K562 (cell line): ENCODE results near the gene INSIG1. TPM values are rescaled to one million over a fixed set of nuclear protein-coding genes. Genes with fewer than 3 reads are reported as not detected.

ENCODE experiments used
- BHLHE40 ChIP-seq: IDR thresholded peaks from 2 replicates; pipeline ENCODE4 v1.6.1; 2011; ENCODE audit warnings: low read length, improper control_type of control experiment
- CTBP1 ChIP-seq: fragments of 450-650 bp; IDR thresholded peaks from 2 replicates; pipeline ENCODE4 v1.6.1; 2016; ENCODE audit warnings: borderline replicate concordance
- ELF4 ChIP-seq: fragments of 450-650 bp; formaldehyde crosslinking; IDR thresholded peaks from 2 replicates; pipeline ENCODE4 v1.4.0; 2022; ENCODE audit warnings: missing genetic modification characterization
- GABPB2 ChIP-seq: fragments of 250-450 bp; sonication (Bioruptor Pico); conservative IDR thresholded peaks from 2 replicates; pipeline ENCODE4 v1.5.1; 2021; ENCODE audit warnings: mild to moderate bottlenecking
- HMG20B ChIP-seq: fragments of 250-450 bp; sonication (Bioruptor Pico); IDR thresholded peaks from 2 replicates; pipeline ENCODE4 v1.5.0; 2021; ENCODE audit warnings: mild to moderate bottlenecking
- POLR2G ChIP-seq: fragments of 200-400 bp; formaldehyde crosslinking; IDR thresholded peaks from 2 replicates; pipeline ENCODE4 v1.6.1; 2017; ENCODE audit warnings: low read depth, mild to moderate bottlenecking, antibody characterized with exemption, low read length, moderate library complexity
- SMC3 ChIP-seq: conservative IDR thresholded peaks from 2 replicates; pipeline ENCODE4 v1.6.1; 2011; ENCODE audit warnings: low read depth, low read length, improper control_type of control experiment; ENCODE audit not compliant: insufficient read depth
- TRIM24 ChIP-seq, 2 experiments: fragments of 450-650 bp; IDR thresholded peaks; 2 replicates each; pipeline ENCODE4 v1.6.1; 2016
- ZNF311 ChIP-seq: fragments of 250-450 bp; sonication (Bioruptor Pico); IDR thresholded peaks from 2 replicates; pipeline ENCODE4 v1.4.0; 2020; ENCODE audit warnings: mild to moderate bottlenecking, moderate library complexity
- polyA plus RNA-seq, 8 experiments: library from polyadenylated mRNA; depleted of rRNA in 4 of 8; stranded (reverse) in 5 of 8; unstranded in 3 of 8; fragments of >200 nt; fragmentation: Nextera tagmentation in 2 of 8; fragmentation: Illumina TruSeq in 1 of 8; extraction: Ambion mirVana in 2 of 8; extraction: Trizol in 1 of 8; gene quantifications; 2 replicates each; pipeline versions ENCODE4 v1.2.1 to v1.2.3, GENCODE V29; 2011 to 2014; ENCODE audit warnings: inconsistent platforms in 1 of 8, missing spikeins in 1 of 8
- total RNA-seq, 7 experiments: library from RNA; depleted of rRNA in 6 of 7; stranded (reverse); fragments of >200 nt in 6 of 7; fragmentation: Illumina TruSeq in 2 of 7; extraction: Trizol in 2 of 7; gene quantifications; 2 replicates each; pipeline versions ENCODE4 v1.2.1 to v1.2.3, GENCODE V29; 2011 to 2021; ENCODE audit warnings: low replicate concordance in 1 of 7
- TF ChIP-seq, protein P1 (sequence below): fragments of 450-650 bp; IDR thresholded peaks from 2 replicates; pipeline ENCODE4 v1.6.1; 2016; ENCODE audit warnings: mild to moderate bottlenecking, moderate library complexity
- TF ChIP-seq, protein P2 (sequence below): fragments of 450-650 bp; IDR thresholded peaks from 2 replicates; pipeline ENCODE4 v1.6.1; 2018; ENCODE audit not compliant: partially characterized antibody
- TF ChIP-seq, protein P3 (sequence below): IDR thresholded peaks from 2 replicates; pipeline ENCODE4 v1.6.1; 2016; ENCODE audit warnings: missing genetic modification characterization, missing compliant biosample characterization

The INSIG1 gene
- total and polyA plus RNA-seq, 9 of the 15 experiments (the other 6 are each of a cell fraction or from before 2014, with no cell fraction given) = 57.1 to 787 (median 238) TPM

DNA sequence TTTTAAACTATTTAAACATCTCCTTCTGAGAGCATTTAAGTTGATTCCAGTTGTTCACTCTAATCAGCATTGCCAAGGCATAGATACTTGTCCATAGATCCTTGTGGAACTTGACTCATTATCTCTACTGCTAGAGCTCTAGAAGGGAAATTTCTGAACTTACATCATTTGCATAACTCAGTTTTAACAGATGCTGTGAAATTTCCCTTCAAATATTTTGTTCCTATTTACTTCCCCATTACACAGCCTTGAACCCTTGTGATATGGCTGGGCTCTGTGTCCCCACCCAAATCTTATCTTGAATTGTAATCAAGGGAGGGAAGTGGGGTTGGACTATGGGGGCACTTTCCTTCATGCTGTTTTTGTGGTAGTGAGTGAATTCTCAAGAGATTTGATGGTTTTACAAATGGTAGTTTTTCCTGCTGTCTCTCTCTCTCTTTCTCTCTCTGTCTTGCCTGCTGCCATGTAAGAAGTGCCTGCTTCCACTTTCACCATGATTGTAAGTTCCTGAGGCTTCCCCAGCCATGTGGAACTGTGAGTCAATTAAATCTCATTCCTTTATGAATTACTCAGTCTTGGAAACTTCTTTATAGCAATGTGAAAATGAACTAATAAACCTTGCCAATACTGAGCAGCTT, 25.4 kb downstream of the INSIG1 start (continued):
- TF ChIP-seq, protein P1, sequence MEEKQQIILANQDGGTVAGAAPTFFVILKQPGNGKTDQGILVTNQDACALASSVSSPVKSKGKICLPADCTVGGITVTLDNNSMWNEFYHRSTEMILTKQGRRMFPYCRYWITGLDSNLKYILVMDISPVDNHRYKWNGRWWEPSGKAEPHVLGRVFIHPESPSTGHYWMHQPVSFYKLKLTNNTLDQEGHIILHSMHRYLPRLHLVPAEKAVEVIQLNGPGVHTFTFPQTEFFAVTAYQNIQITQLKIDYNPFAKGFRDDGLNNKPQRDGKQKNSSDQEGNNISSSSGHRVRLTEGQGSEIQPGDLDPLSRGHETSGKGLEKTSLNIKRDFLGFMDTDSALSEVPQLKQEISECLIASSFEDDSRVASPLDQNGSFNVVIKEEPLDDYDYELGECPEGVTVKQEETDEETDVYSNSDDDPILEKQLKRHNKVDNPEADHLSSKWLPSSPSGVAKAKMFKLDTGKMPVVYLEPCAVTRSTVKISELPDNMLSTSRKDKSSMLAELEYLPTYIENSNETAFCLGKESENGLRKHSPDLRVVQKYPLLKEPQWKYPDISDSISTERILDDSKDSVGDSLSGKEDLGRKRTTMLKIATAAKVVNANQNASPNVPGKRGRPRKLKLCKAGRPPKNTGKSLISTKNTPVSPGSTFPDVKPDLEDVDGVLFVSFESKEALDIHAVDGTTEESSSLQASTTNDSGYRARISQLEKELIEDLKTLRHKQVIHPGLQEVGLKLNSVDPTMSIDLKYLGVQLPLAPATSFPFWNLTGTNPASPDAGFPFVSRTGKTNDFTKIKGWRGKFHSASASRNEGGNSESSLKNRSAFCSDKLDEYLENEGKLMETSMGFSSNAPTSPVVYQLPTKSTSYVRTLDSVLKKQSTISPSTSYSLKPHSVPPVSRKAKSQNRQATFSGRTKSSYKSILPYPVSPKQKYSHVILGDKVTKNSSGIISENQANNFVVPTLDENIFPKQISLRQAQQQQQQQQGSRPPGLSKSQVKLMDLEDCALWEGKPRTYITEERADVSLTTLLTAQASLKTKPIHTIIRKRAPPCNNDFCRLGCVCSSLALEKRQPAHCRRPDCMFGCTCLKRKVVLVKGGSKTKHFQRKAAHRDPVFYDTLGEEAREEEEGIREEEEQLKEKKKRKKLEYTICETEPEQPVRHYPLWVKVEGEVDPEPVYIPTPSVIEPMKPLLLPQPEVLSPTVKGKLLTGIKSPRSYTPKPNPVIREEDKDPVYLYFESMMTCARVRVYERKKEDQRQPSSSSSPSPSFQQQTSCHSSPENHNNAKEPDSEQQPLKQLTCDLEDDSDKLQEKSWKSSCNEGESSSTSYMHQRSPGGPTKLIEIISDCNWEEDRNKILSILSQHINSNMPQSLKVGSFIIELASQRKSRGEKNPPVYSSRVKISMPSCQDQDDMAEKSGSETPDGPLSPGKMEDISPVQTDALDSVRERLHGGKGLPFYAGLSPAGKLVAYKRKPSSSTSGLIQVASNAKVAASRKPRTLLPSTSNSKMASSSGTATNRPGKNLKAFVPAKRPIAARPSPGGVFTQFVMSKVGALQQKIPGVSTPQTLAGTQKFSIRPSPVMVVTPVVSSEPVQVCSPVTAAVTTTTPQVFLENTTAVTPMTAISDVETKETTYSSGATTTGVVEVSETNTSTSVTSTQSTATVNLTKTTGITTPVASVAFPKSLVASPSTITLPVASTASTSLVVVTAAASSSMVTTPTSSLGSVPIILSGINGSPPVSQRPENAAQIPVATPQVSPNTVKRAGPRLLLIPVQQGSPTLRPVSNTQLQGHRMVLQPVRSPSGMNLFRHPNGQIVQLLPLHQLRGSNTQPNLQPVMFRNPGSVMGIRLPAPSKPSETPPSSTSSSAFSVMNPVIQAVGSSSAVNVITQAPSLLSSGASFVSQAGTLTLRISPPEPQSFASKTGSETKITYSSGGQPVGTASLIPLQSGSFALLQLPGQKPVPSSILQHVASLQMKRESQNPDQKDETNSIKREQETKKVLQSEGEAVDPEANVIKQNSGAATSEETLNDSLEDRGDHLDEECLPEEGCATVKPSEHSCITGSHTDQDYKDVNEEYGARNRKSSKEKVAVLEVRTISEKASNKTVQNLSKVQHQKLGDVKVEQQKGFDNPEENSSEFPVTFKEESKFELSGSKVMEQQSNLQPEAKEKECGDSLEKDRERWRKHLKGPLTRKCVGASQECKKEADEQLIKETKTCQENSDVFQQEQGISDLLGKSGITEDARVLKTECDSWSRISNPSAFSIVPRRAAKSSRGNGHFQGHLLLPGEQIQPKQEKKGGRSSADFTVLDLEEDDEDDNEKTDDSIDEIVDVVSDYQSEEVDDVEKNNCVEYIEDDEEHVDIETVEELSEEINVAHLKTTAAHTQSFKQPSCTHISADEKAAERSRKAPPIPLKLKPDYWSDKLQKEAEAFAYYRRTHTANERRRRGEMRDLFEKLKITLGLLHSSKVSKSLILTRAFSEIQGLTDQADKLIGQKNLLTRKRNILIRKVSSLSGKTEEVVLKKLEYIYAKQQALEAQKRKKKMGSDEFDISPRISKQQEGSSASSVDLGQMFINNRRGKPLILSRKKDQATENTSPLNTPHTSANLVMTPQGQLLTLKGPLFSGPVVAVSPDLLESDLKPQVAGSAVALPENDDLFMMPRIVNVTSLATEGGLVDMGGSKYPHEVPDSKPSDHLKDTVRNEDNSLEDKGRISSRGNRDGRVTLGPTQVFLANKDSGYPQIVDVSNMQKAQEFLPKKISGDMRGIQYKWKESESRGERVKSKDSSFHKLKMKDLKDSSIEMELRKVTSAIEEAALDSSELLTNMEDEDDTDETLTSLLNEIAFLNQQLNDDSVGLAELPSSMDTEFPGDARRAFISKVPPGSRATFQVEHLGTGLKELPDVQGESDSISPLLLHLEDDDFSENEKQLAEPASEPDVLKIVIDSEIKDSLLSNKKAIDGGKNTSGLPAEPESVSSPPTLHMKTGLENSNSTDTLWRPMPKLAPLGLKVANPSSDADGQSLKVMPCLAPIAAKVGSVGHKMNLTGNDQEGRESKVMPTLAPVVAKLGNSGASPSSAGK = no peak
- TF ChIP-seq, protein P2, sequence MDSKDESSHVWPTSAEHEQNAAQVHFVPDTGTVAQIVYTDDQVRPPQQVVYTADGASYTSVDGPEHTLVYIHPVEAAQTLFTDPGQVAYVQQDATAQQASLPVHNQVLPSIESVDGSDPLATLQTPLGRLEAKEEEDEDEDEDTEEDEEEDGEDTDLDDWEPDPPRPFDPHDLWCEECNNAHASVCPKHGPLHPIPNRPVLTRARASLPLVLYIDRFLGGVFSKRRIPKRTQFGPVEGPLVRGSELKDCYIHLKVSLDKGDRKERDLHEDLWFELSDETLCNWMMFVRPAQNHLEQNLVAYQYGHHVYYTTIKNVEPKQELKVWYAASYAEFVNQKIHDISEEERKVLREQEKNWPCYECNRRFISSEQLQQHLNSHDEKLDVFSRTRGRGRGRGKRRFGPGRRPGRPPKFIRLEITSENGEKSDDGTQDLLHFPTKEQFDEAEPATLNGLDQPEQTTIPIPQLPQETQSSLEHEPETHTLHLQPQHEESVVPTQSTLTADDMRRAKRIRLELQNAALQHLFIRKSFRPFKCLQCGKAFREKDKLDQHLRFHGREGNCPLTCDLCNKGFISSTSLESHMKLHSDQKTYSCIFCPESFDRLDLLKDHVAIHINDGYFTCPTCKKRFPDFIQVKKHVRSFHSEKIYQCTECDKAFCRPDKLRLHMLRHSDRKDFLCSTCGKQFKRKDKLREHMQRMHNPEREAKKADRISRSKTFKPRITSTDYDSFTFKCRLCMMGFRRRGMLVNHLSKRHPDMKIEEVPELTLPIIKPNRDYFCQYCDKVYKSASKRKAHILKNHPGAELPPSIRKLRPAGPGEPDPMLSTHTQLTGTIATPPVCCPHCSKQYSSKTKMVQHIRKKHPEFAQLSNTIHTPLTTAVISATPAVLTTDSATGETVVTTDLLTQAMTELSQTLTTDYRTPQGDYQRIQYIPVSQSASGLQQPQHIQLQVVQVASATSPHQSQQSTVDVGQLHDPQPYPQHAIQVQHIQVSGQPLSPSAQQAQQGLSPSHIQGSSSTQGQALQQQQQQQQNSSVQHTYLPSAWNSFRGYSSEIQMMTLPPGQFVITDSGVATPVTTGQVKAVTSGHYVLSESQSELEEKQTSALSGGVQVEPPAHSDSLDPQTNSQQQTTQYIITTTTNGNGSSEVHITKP = no peak
- no peak for TF ChIP-seq SMC3
- no peak for TF ChIP-seq BHLHE40
- TF ChIP-seq HMG20B (CRISPR knock-in tag) = no peak
- no peak for TF ChIP-seq GABPB2 (CRISPR knock-in tag)
- TF ChIP-seq ELF4 = no peak
- no peak for TF ChIP-seq CTBP1
- TF ChIP-seq, protein P3, sequence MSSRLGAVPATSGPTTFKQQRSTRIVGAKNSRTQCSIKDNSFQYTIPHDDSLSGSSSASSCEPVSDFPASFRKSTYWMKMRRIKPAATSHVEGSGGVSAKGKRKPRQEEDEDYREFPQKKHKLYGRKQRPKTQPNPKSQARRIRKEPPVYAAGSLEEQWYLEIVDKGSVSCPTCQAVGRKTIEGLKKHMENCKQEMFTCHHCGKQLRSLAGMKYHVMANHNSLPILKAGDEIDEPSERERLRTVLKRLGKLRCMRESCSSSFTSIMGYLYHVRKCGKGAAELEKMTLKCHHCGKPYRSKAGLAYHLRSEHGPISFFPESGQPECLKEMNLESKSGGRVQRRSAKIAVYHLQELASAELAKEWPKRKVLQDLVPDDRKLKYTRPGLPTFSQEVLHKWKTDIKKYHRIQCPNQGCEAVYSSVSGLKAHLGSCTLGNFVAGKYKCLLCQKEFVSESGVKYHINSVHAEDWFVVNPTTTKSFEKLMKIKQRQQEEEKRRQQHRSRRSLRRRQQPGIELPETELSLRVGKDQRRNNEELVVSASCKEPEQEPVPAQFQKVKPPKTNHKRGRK (tag) = 0 out of 2 replicates have a peak, but pooled peaks have one; percentile 16
- TF ChIP-seq POLR2G = no peak
- TF ChIP-seq TRIM24 (IDR thresholded peaks at IDR 0.05) = peak; percentile 38 to 58; a peak in 3 of 4 replicates
- no peak for TF ChIP-seq ZNF311
